ENCODE data around the gene DOCK1. TPM values are rescaled to one million over a fixed set of nuclear protein-coding genes. Genes with fewer than 3 reads are reported as not detected.

Gene DOCK1
- total and polyA plus RNA-seq, 4 donors, result 10.9 to 82.6 (median 43.3) TPM

DNA sequence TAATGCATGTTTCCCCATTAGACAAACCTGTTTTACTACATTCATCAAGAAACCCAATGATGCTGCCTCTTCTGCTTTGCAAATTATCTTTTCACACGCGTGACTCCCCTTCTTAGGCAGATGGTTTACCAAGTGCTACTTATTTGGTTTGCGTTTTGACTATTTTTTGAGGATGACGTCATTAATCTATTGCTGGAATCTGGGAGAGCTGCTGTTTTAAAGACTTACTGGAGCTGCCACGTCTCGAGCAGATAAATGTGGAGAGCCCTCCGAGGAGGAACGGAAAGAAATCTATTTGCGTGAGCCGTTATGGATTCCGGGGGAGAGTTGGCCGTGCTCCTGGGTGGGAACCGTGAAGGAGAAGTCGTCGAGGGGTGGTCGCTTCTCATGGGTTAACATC lies 271.4 kb downstream of the DOCK1 start:
- H3K27ac ChIP-seq (ENCODE audit: low read depth in 1 of 2, low read length in 2 of 2), result no peak overlapping the region
- no peaks in the 10 kb centered on the region for H3K9me3 ChIP-seq (ENCODE audit: control insufficient read depth, low read length)
- no peaks in the 10 kb centered on the region for H3K27me3 ChIP-seq (ENCODE audit: control insufficient read depth in 1 of 2, insufficient read depth in 2 of 2, low read length in 1 of 2)
- 70 to 82% methylated on average over 16 of the region's 16 CpGs for WGBS, 2 donors
- H3K4me3 ChIP-seq (ENCODE audit: low read length in 2 of 2), result no peak overlapping the region
- peaks cover 0 to 4% of the 10 kb centered on the region in 2 donors for H3K36me3 ChIP-seq (ENCODE audit: control insufficient read depth in 1 of 2, insufficient read depth in 2 of 2, low read length in 1 of 2)
- intact Hi-C loops (cut with DNase I), result no loop called here
- no peak for DNase-seq
- H3K4me1 ChIP-seq (ENCODE audit: control insufficient read depth in 1 of 2, insufficient read depth in 2 of 2, low read length in 2 of 2), result no peaks in the 10 kb centered on the region
- no peak for ATAC-seq (ENCODE audit: low FRiP score)

DNA sequence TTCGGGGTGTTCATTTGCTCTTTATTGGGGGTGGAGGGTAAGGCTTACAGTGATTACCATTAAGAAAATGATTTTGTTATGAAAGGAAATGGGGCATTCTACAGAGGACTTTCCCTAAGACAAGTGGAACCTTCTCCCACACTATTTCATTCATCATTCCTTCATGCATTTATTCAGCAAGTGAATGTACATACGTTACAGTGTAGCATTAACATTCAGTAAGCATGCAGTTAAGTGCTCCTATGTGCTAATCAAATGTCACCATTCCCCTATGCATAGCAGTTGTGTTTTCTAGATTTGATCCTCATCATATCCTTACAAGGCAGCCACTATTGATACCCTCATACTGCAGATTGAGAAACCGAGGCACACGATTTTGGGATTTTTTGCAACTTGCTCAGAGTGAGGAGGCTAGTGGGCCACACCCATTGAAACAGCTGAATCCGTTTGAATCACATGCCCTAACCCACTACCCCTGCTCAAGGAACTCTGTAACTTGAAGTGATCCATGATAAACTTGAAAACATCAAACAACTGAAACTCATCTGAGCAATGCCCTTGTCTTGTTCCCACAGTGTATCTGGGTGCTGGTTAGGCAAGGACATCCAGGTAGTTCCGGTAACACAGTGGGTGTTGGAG lies 274.5 kb downstream of the DOCK1 start:
- H3K27ac ChIP-seq (ENCODE audit: low read depth in 1 of 2, low read length in 2 of 2), result no peak overlapping the region
- H3K36me3 ChIP-seq (ENCODE audit: control insufficient read depth in 1 of 2, insufficient read depth in 2 of 2, low read length in 1 of 2), result peaks cover 0 to 4% of the 10 kb centered on the region in 2 donors
- WGBS, 2 donors, result 89 to 93% methylated on average over 6 of the region's 6 CpGs
- DNase-seq (no peak), ATAC-seq (ENCODE audit: low FRiP score) (no peak)
- H3K4me1 ChIP-seq (ENCODE audit: control insufficient read depth in 1 of 2, insufficient read depth in 2 of 2, low read length in 2 of 2), result no peaks in the 10 kb centered on the region
- intact Hi-C loops (cut with DNase I), result no loop called here
- H3K27me3 ChIP-seq (ENCODE audit: control insufficient read depth in 1 of 2, insufficient read depth in 2 of 2, low read length in 1 of 2), result no peaks in the 10 kb centered on the region
- H3K9me3 ChIP-seq (ENCODE audit: control insufficient read depth, low read length), result no peaks in the 10 kb centered on the region
- no peak overlapping the region for H3K4me3 ChIP-seq (ENCODE audit: low read length in 2 of 2)

DNA sequence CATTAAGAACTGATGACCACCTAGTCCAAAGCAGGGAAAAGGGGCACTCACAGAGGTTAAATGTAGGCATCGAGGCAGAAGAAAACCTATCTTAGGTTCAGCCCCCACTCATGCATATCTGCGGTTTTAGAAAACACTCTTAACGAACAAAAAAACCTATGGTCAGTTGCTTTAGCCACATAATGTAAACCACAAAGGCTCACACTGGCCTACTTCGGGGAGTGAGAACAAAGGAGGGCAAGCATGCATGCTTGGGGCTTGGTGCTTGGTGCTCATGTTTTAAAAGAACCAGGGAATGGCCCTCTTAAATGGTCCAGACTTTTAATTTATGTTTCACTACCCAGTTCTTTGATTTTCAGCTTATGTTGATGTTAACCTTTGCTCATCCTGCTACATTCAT lies 276.9 kb downstream of the DOCK1 start:
- Histone ChIP-seq H3K27ac (ENCODE audit: low read depth in 1 of 2, low read length in 2 of 2) (no peak overlapping the region), H3K36me3 (ENCODE audit: control insufficient read depth in 1 of 2, insufficient read depth in 2 of 2, low read length in 1 of 2) (peaks cover 0 to 4% of the 10 kb centered on the region in 2 donors), H3K4me1 (ENCODE audit: control insufficient read depth in 1 of 2, insufficient read depth in 2 of 2, low read length in 2 of 2) (no peaks in the 10 kb centered on the region), H3K4me3 (ENCODE audit: low read length in 2 of 2) (no peak overlapping the region), H3K9me3 (ENCODE audit: control insufficient read depth, low read length) (no peaks in the 10 kb centered on the region), H3K27me3 (ENCODE audit: control insufficient read depth in 1 of 2, insufficient read depth in 2 of 2, low read length in 1 of 2) (no peaks in the 10 kb centered on the region)
- 95 to 98% methylated on average over 4 of the region's 4 CpGs for WGBS, 2 donors
- intact Hi-C loops (cut with DNase I), result no loop called here
- DNase-seq (no peak), ATAC-seq (ENCODE audit: low FRiP score) (no peak)

DNA sequence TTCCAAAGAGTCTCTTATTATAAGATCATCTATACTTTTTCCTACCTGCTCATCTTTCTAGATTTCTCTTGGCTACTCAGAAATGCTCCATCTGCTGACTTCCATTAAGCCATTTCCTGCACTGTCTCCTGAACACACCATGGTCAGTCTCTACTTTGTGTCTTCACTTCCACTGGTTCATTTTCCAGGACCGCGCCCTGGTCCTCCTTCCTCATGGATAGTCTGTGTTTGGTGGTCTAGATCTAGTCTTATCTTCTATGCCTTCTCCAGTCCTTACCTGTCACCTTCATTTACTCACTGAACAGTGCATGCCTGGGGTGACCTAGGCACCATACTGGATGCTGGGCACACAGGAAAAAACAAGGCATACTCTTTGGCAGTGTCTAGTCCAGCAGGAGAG lies 279.4 kb downstream of the DOCK1 start:
- 95 to 98% methylated on average over 2 of the region's 2 CpGs for WGBS, 2 donors
- Histone ChIP-seq H3K27me3 (ENCODE audit: control insufficient read depth in 1 of 2, insufficient read depth in 2 of 2, low read length in 1 of 2) (no peaks in the 10 kb centered on the region), H3K4me3 (ENCODE audit: low read length in 2 of 2) (no peak overlapping the region), H3K27ac (ENCODE audit: low read depth in 1 of 2, low read length in 2 of 2) (no peak overlapping the region), H3K36me3 (ENCODE audit: control insufficient read depth in 1 of 2, insufficient read depth in 2 of 2, low read length in 1 of 2) (peaks cover 0 to 4% of the 10 kb centered on the region in 2 donors), H3K9me3 (ENCODE audit: control insufficient read depth, low read length) (no peaks in the 10 kb centered on the region), H3K4me1 (ENCODE audit: control insufficient read depth in 1 of 2, insufficient read depth in 2 of 2, low read length in 2 of 2) (no peaks in the 10 kb centered on the region)
- intact Hi-C loops (cut with DNase I), result no loop called here
- DNase-seq (no peak), ATAC-seq (ENCODE audit: low FRiP score) (no peak)

DNA sequence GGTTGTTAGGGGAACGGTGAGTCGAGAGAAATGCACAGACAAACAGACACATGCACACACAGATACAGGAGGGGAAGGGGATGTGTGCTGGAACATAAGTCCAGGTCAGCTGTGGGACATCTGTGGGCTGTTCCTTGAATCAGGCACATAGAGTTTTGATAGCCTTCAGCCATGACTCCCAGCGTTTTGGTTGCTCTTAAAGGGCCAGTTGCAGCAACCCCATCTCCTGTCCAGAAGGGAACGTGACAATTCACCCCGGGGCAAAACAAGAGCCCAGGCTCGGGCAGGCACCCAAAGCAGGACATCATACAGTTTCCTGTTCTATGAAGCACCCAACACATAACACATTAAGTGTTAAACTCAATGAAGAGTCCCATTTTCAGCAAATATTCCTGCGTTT lies 281.6 kb downstream of the DOCK1 start:
- Histone ChIP-seq H3K4me3 (ENCODE audit: low read length in 2 of 2) (no peak overlapping the region), H3K4me1 (ENCODE audit: control insufficient read depth in 1 of 2, insufficient read depth in 2 of 2, low read length in 2 of 2) (no peaks in the 10 kb centered on the region), H3K36me3 (ENCODE audit: control insufficient read depth in 1 of 2, insufficient read depth in 2 of 2, low read length in 1 of 2) (no peaks in the 10 kb centered on the region), H3K9me3 (ENCODE audit: control insufficient read depth, low read length) (no peaks in the 10 kb centered on the region), H3K27ac (ENCODE audit: low read depth in 1 of 2, low read length in 2 of 2) (no peak overlapping the region), H3K27me3 (ENCODE audit: control insufficient read depth in 1 of 2, insufficient read depth in 2 of 2, low read length in 1 of 2) (no peaks in the 10 kb centered on the region)
- 72 to 82% methylated on average over 7 of the region's 7 CpGs for WGBS, 2 donors
- no peak for DNase-seq
- intact Hi-C loops (cut with DNase I), result no loop called here
- no peak for ATAC-seq (ENCODE audit: low FRiP score)

DNA sequence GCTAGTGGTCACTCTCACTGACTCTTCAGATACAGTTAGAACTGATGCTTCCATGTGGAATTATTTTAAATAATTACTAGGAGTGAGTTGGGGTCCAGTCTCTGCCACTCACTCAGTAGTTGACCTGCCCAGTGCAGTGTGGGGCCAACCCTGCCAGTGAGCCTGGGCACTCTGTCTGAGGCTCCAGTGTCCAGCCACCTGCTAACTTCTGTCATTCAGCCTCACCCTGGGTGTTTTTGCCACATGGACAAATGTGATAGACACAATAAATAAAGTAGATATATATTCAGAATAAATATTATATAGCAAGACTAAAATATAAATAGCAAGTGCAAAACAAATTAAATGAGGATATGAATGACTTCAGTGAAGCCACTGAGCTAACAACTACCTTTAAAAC lies 284.0 kb downstream of the DOCK1 start:
- Histone ChIP-seq H3K36me3 (ENCODE audit: control insufficient read depth in 1 of 2, insufficient read depth in 2 of 2, low read length in 1 of 2) (no peaks in the 10 kb centered on the region), H3K4me3 (ENCODE audit: low read length in 2 of 2) (no peak overlapping the region), H3K27me3 (ENCODE audit: control insufficient read depth in 1 of 2, insufficient read depth in 2 of 2, low read length in 1 of 2) (no peaks in the 10 kb centered on the region), H3K4me1 (ENCODE audit: control insufficient read depth in 1 of 2, insufficient read depth in 2 of 2, low read length in 2 of 2) (no peaks in the 10 kb centered on the region), H3K27ac (ENCODE audit: low read depth in 1 of 2, low read length in 2 of 2) (no peak overlapping the region), H3K9me3 (ENCODE audit: control insufficient read depth, low read length) (no peaks in the 10 kb centered on the region)
- DNase-seq (no peak), ATAC-seq (ENCODE audit: low FRiP score) (no peak)
- intact Hi-C loops (cut with DNase I), result no loop called here

DNA sequence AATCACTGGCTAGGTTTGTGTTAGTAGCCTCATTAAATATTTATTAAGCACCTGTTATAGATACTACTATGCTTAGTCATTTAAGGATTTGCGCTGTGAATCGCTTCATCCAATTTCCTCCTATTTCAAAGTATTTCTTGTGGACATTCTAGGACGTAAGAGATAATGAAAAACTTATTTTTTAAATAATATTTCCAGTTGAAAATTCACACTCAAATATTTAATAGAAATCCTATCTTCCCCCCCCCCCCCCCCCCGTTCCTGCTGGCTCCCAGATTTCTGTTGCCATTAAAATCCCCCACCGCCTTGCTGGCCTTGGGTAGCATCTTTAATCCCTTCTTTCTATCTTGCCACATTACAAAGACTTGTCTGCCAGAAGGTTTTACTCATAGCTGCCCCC lies 285.2 kb downstream of the DOCK1 start:
- H3K27me3 ChIP-seq (ENCODE audit: control insufficient read depth in 1 of 2, insufficient read depth in 2 of 2, low read length in 1 of 2), result no peaks in the 10 kb centered on the region
- WGBS, 2 donors, result 78 to 80% methylated on average over 5 of the region's 5 CpGs
- intact Hi-C loops (cut with DNase I), result no loop called here
- no peak for DNase-seq
- no peaks in the 10 kb centered on the region for H3K36me3 ChIP-seq (ENCODE audit: control insufficient read depth in 1 of 2, insufficient read depth in 2 of 2, low read length in 1 of 2)
- ATAC-seq (ENCODE audit: low FRiP score), result no peak
- no peak overlapping the region for H3K27ac ChIP-seq (ENCODE audit: low read depth in 1 of 2, low read length in 2 of 2)
- no peak overlapping the region for H3K4me3 ChIP-seq (ENCODE audit: low read length in 2 of 2)
- H3K4me1 ChIP-seq (ENCODE audit: control insufficient read depth in 1 of 2, insufficient read depth in 2 of 2, low read length in 2 of 2), result no peaks in the 10 kb centered on the region
- no peaks in the 10 kb centered on the region for H3K9me3 ChIP-seq (ENCODE audit: control insufficient read depth, low read length)

DNA sequence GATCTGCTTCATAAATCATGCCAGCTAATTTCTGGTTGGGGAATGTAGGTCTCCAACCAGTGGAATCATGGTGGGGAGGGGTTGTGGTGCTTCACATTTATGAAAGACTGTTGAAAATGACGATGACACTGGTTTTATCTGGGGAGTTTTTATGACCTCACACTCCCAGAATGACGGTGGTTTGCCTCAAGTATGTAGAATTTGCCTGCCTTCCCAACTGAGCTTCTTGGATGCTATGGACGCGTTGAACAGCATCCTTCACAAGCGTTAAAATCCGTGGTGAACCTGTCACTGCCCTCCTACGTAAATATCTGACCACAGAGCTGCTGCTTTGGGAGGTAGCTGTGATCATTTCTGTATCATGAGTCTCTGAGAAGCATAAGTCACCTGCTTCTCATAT lies 287.9 kb downstream of the DOCK1 start:
- no peak for DNase-seq
- Histone ChIP-seq H3K9me3 (ENCODE audit: control insufficient read depth, low read length) (no peaks in the 10 kb centered on the region), H3K36me3 (ENCODE audit: control insufficient read depth in 1 of 2, insufficient read depth in 2 of 2, low read length in 1 of 2) (no peaks in the 10 kb centered on the region), H3K4me1 (ENCODE audit: control insufficient read depth in 1 of 2, insufficient read depth in 2 of 2, low read length in 2 of 2) (no peaks in the 10 kb centered on the region), H3K4me3 (ENCODE audit: low read length in 2 of 2) (no peak overlapping the region), H3K27me3 (ENCODE audit: control insufficient read depth in 1 of 2, insufficient read depth in 2 of 2, low read length in 1 of 2) (no peaks in the 10 kb centered on the region), H3K27ac (ENCODE audit: low read depth in 1 of 2, low read length in 2 of 2) (no peak overlapping the region)
- 80 to 84% methylated on average over 7 of the region's 7 CpGs for WGBS, 2 donors
- ATAC-seq (ENCODE audit: low FRiP score), result no peak
- intact Hi-C loops (cut with DNase I), result no loop called here

DNA sequence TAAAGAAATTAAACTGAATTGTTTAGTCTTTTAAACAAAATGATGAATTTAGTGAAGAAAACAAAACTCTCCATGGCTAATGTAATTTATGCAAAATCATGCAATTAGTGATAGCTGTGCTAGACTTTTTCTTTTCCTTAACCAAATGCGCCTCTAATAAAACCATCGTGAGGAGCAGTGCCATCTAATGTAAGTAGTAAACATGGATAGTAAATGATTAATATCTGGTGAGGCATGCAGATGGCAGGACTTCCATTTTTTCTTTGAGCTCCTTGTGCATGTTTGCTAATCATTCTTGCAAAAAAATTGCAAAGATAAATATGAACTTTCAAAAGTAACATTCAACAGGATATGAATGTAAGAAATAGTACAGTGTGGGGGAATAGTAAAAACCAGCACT lies 288.9 kb downstream of the DOCK1 start:
- H3K27me3 ChIP-seq (ENCODE audit: control insufficient read depth in 1 of 2, insufficient read depth in 2 of 2, low read length in 1 of 2), result no peaks in the 10 kb centered on the region
- no peak for DNase-seq

More for the DNA sequence above, 288.9 kb downstream of the DOCK1 start:
- no peaks in the 10 kb centered on the region for H3K4me1 ChIP-seq (ENCODE audit: control insufficient read depth in 1 of 2, insufficient read depth in 2 of 2, low read length in 2 of 2)
- no peak for ATAC-seq (ENCODE audit: low FRiP score)
- no peaks in the 10 kb centered on the region for H3K9me3 ChIP-seq (ENCODE audit: control insufficient read depth, low read length)
- intact Hi-C loops (cut with DNase I), result no loop called here
- 91 to 94% methylated on average over 2 of the region's 2 CpGs for WGBS, 2 donors
- no peaks in the 10 kb centered on the region for H3K36me3 ChIP-seq (ENCODE audit: control insufficient read depth in 1 of 2, insufficient read depth in 2 of 2, low read length in 1 of 2)
- H3K27ac ChIP-seq (ENCODE audit: low read depth in 1 of 2, low read length in 2 of 2), result no peak overlapping the region
- no peak overlapping the region for H3K4me3 ChIP-seq (ENCODE audit: low read length in 2 of 2)
